Liver (tissue), 3 donors: ENCODE results near the gene EVL.

ENCODE experiments used
- HNF4A ChIP-seq, 2 donors: conservative IDR thresholded peaks; 2 replicates each; pipeline ENCODE4 v1.6.1; 2016; ENCODE audit warnings: antibody characterized with exemption in 2 of 2, mild to moderate bottlenecking in 2 of 2
- JUND ChIP-seq, 2 donors: IDR thresholded peaks; 2 replicates each; pipeline ENCODE4 v1.6.1; 2016; ENCODE audit warnings: antibody characterized with exemption in 2 of 2
- SP1 ChIP-seq: IDR thresholded peaks from 2 replicates; pipeline ENCODE4 v1.6.1; 2018; ENCODE audit warnings: antibody characterized with exemption, mild to moderate bottlenecking
- TF ChIP-seq, protein P1 (sequence below): fragments of 150-350 bp; IDR thresholded peaks from 2 replicates; pipeline ENCODE4 v1.5.1; 2017; ENCODE audit warnings: improper control_type of control experiment, low read depth, low read length; ENCODE audit not compliant: missing input control
- donor health status: healthy.
- donor health status: healthy.

DNA sequence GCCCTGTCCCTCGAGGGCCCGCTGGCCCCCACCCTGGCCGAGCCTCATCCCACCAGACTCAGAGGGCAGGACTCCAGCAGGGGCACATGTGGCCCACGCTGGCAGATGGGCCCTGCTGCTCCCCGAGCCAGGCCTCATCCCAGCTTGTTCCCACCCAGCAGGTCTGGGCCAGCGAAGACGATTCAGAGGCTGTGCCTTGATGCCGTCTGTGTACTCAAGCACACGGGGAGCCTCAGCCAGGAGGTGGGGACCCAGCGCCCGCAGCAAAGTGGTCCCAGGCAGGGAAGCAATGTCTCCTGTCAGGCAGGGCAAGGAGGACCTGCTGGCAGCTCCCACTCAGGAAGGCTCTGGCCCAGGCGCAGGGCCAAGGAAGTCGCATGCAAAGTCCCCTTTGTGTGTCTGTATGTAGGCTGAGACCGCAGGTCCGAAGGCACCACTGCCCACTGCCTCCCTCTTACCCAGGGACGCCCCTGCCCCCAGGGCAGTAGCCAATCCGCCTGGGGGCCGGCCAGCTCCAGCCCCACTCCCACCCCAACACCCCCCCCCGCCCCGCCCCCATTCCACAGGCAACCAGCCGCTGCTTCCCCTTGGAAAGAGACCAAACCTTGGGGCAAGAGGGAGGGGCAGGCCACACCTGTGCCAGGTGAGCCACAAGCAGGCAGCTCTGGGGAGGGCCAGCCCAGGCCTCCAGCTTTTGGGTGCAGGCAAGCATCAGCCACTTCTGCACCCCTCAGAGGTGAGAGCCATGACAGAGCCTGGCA, 84.8 kb downstream of the EVL start:
- TF ChIP-seq, protein P1, sequence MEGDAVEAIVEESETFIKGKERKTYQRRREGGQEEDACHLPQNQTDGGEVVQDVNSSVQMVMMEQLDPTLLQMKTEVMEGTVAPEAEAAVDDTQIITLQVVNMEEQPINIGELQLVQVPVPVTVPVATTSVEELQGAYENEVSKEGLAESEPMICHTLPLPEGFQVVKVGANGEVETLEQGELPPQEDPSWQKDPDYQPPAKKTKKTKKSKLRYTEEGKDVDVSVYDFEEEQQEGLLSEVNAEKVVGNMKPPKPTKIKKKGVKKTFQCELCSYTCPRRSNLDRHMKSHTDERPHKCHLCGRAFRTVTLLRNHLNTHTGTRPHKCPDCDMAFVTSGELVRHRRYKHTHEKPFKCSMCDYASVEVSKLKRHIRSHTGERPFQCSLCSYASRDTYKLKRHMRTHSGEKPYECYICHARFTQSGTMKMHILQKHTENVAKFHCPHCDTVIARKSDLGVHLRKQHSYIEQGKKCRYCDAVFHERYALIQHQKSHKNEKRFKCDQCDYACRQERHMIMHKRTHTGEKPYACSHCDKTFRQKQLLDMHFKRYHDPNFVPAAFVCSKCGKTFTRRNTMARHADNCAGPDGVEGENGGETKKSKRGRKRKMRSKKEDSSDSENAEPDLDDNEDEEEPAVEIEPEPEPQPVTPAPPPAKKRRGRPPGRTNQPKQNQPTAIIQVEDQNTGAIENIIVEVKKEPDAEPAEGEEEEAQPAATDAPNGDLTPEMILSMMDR, result no peak
- no peak for TF ChIP-seq SP1
- TF ChIP-seq JUND (IDR thresholded peaks at IDR 0.05), result no peak
- no peak for TF ChIP-seq HNF4A (conservative IDR thresholded peaks at IDR 0.05)
